H1 (cell line): ENCODE data around the gene SRP9. TPM values are rescaled to one million over a fixed set of nuclear protein-coding genes. Genes with fewer than 3 reads are reported as not detected.

ENCODE experiments used
- CTCF ChIA-PET: fragments of 300-600 bp; sonication (Branson Sonifier 250); formaldehyde crosslinking; loops from one replicate; lab custom pipeline; 2021; ENCODE audit not compliant: partially characterized antibody; lab: Charles Lee
- POLR2A ChIA-PET: fragments of 300-600 bp; sonication (Branson Sonifier 250); formaldehyde crosslinking; loops from one replicate; lab custom pipeline; 2021; ENCODE audit warnings: inconsistent platforms; ENCODE audit not compliant: partially characterized antibody; lab: Charles Lee
- DNase-seq, 2 experiments: peaks; one replicate each; pipeline versions ENCODE4 v3.0.0 to v3.0.0-alpha.2; 2010 to 2022; ENCODE audit warnings: low spot score in 2 of 2, low read depth in 1 of 2, mixed read lengths in 1 of 2
- FAIRE-seq: peaks from 2 replicates; lab custom pipeline; 2011; peaks lifted over from hg19 to GRCh38; lab: Jason Lieb, UNC
- H2AFZ ChIP-seq: 2 replicates; pipeline ENCODE4 v1.8.1; 2012; ENCODE audit warnings: low read length, inconsistent platforms
- H2AK5ac ChIP-seq: 2 replicates; pipeline ENCODE4 v1.6.1; 2013; ENCODE audit warnings: low read depth, low read length
- H2BK120ac ChIP-seq: replicated peaks from 2 replicates; pipeline ENCODE3; 2013; ENCODE audit warnings: low read depth, low read length, inconsistent platforms
- H2BK12ac ChIP-seq: 2 replicates; pipeline ENCODE4 v1.6.1; 2013; ENCODE audit warnings: low read depth, low read length
- H2BK15ac ChIP-seq: 2 replicates; pipeline ENCODE4 v1.6.1; 2013; ENCODE audit warnings: low read length
- H2BK20ac ChIP-seq: 2 replicates; pipeline ENCODE4 v1.6.1; 2013; ENCODE audit warnings: low read length
- H2BK5ac ChIP-seq: 2 replicates; pipeline ENCODE4 v1.6.1; 2013; ENCODE audit warnings: low read depth, low read length
- H3K14ac ChIP-seq: 2 replicates; pipeline ENCODE4 v1.6.1; 2013; ENCODE audit warnings: inconsistent platforms; ENCODE audit not compliant: insufficient read length
- H3K18ac ChIP-seq: 2 replicates; pipeline ENCODE4 v1.6.1; 2013; ENCODE audit warnings: low read length; ENCODE audit errors: extremely low read depth
- H3K23ac ChIP-seq: 2 replicates; pipeline ENCODE4 v1.6.1; 2013; ENCODE audit warnings: inconsistent platforms; ENCODE audit not compliant: insufficient read length
- H3K23me2 ChIP-seq: 2 replicates; pipeline ENCODE4 v1.6.1; 2013; ENCODE audit warnings: low read depth, low read length
- H3K27ac ChIP-seq: 2 replicates; pipeline ENCODE4 v1.6.1; 2011; ENCODE audit warnings: low read depth, low read length, inconsistent platforms
- H3K27me3 ChIP-seq, 4 experiments: replicated peaks in 1 of 4; 1 replicate in 1 of 4; 2 replicates in 3 of 4; pipeline versions ENCODE4 v1.6.1 to v1.8.1; 2011 to 2013; ENCODE audit warnings: low read length in 3 of 4, mild to moderate bottlenecking in 3 of 4, inconsistent platforms in 2 of 4, mixed read lengths in 2 of 4, moderate library complexity in 1 of 4; ENCODE audit not compliant: control insufficient read depth in 3 of 4, insufficient read depth in 3 of 4; ENCODE audit errors: extremely low read depth in 1 of 4
- H3K36me3 ChIP-seq, 4 experiments: 2 replicates each; pipeline versions ENCODE4 v1.6.1 to v1.8.1; 2011 to 2013; ENCODE audit warnings: mild to moderate bottlenecking in 4 of 4, low read length in 3 of 4, moderate library complexity in 2 of 4, control low read depth in 1 of 4, inconsistent platforms in 1 of 4; ENCODE audit not compliant: insufficient read depth in 4 of 4, control insufficient read depth in 2 of 4
- H3K4ac ChIP-seq: replicated peaks from 2 replicates; pipeline ENCODE3; 2013; ENCODE audit warnings: low read length, low read depth, mixed read lengths, inconsistent platforms; ENCODE audit not compliant: insufficient read length
- H3K4me1 ChIP-seq, 4 experiments: replicated peaks in 1 of 4; 1 replicate in 1 of 4; 2 replicates in 3 of 4; pipeline versions ENCODE4 v1.6.1 to v1.8.1; 2011 to 2013; ENCODE audit warnings: low read length in 3 of 4, inconsistent platforms in 2 of 4, mixed read lengths in 1 of 4; ENCODE audit not compliant: insufficient read depth in 4 of 4, control insufficient read depth in 3 of 4
- H3K4me2 ChIP-seq, 2 experiments: 2 replicates each; pipeline versions ENCODE4 v1.6.1 to v1.8.1; 2011 to 2013; ENCODE audit warnings: low read depth in 2 of 2, low read length in 2 of 2, control low read depth in 1 of 2, inconsistent platforms in 1 of 2, mild to moderate bottlenecking in 1 of 2; ENCODE audit not compliant: insufficient read depth in 1 of 2
- H3K4me3 ChIP-seq, 4 experiments: fragments of 200-600, 300-600 bp in 1 of 4; sonication (generic), shearing (Covaris generic), sonication (Bioruptor Twin) in 1 of 4; 2 replicates each; pipeline versions ENCODE4 v1.5.1 to v1.8.1; 2011 to 2016; ENCODE audit warnings: low read length in 4 of 4, low read depth in 3 of 4, control low read depth in 2 of 4, inconsistent platforms in 2 of 4, mild to moderate bottlenecking in 2 of 4, mixed read lengths in 1 of 4, moderate library complexity in 1 of 4; ENCODE audit not compliant: insufficient read depth in 2 of 4; ENCODE audit errors: extremely low read depth in 1 of 4
- H3K56ac ChIP-seq: replicated peaks from 2 replicates; pipeline ENCODE3; 2013; ENCODE audit warnings: low read depth, mild to moderate bottlenecking, mixed read lengths, low read length, inconsistent platforms; ENCODE audit not compliant: insufficient read length
- H3K79me1 ChIP-seq: 2 replicates; pipeline ENCODE4 v1.6.1; 2013; ENCODE audit warnings: low read depth, low read length, control low read depth
- H3K79me2 ChIP-seq, 2 experiments: 2 replicates each; pipeline versions ENCODE4 v1.6.1 to v1.8.1; 2012 to 2013; ENCODE audit warnings: low read length in 2 of 2, mild to moderate bottlenecking in 2 of 2, inconsistent platforms in 1 of 2; ENCODE audit not compliant: insufficient read depth in 2 of 2, control insufficient read depth in 1 of 2
- H3K9ac ChIP-seq, 4 experiments: replicated peaks in 1 of 4; 1 replicate in 1 of 4; 2 replicates in 3 of 4; pipeline versions ENCODE4 v1.6.1 to v1.8.1; 2011 to 2013; ENCODE audit warnings: low read depth in 3 of 4, low read length in 3 of 4, control low read depth in 2 of 4, mild to moderate bottlenecking in 2 of 4, moderate library complexity in 2 of 4, inconsistent platforms in 1 of 4; ENCODE audit errors: extremely low read depth in 1 of 4
- H3K9me3 ChIP-seq, 2 experiments: 2 replicates each; pipeline versions ENCODE4 v1.6.1 to v1.8.1; 2012 to 2013; ENCODE audit warnings: mild to moderate bottlenecking in 2 of 2, moderate library complexity in 2 of 2, control low read depth in 1 of 2, inconsistent platforms in 1 of 2, low read depth in 1 of 2, low read length in 1 of 2, mixed read lengths in 1 of 2; ENCODE audit not compliant: insufficient read depth in 2 of 2
- H4K20me1 ChIP-seq, 2 experiments: replicated peaks in 1 of 2; 2 replicates each; pipeline versions ENCODE3 to v1.8.1; 2011 to 2013; ENCODE audit warnings: inconsistent platforms in 2 of 2, low read length in 2 of 2, mild to moderate bottlenecking in 1 of 2; ENCODE audit not compliant: insufficient read depth in 2 of 2, control insufficient read depth in 1 of 2
- H4K5ac ChIP-seq: 2 replicates; pipeline ENCODE4 v1.6.1; 2013; ENCODE audit warnings: low read length, low read depth, mixed read lengths, inconsistent platforms; ENCODE audit not compliant: insufficient read length
- H4K8ac ChIP-seq: 2 replicates; pipeline ENCODE4 v1.8.0; 2013; ENCODE audit warnings: mild to moderate bottlenecking, moderate library complexity, low read length, inconsistent platforms; ENCODE audit not compliant: insufficient read depth; ENCODE audit errors: extremely low read depth
- H4K91ac ChIP-seq: replicated peaks from 2 replicates; pipeline ENCODE3; 2013; ENCODE audit warnings: low read length, mixed read lengths, inconsistent platforms; ENCODE audit not compliant: insufficient read length
- BACH1 ChIP-seq: IDR thresholded peaks from 2 replicates; pipeline ENCODE4 v1.6.1; 2012; ENCODE audit warnings: low read length, improper control_type of control experiment
- BRCA1 ChIP-seq: IDR thresholded peaks from 2 replicates; pipeline ENCODE4 v1.6.1; 2012; ENCODE audit warnings: low read depth, low read length, improper control_type of control experiment
- CBX5 ChIP-seq: fragments of 300-800, 300-1000 bp; sonication (generic); IDR thresholded peaks from 2 replicates; pipeline ENCODE4 v1.7.1; 2016; ENCODE audit warnings: antibody characterized with exemption, low read length, low read depth
- EP300 ChIP-seq, 2 experiments: IDR thresholded peaks; 1 replicate in 1 of 2; 2 replicates in 1 of 2; pipeline ENCODE4 v1.6.1; 2011 to 2012; ENCODE audit warnings: low read depth in 2 of 2, low read length in 2 of 2, mild to moderate bottlenecking in 2 of 2, borderline replicate concordance in 1 of 2, inconsistent platforms in 1 of 2, moderate library complexity in 1 of 2
- POU5F1 ChIP-seq: IDR thresholded peaks from 2 replicates; pipeline ENCODE4 v1.6.1; 2011; ENCODE audit warnings: low read depth, mild to moderate bottlenecking, low read length, moderate library complexity
- SP1 ChIP-seq: IDR thresholded peaks from 2 replicates; pipeline ENCODE4 v1.6.1; 2011; ENCODE audit warnings: low read depth, low read length
- SRF ChIP-seq: IDR thresholded peaks from 2 replicates; pipeline ENCODE4 v1.6.1; 2011; ENCODE audit warnings: mild to moderate bottlenecking, low read depth, low read length, moderate library complexity
- TEAD4 ChIP-seq: IDR thresholded peaks from 2 replicates; pipeline ENCODE4 v1.6.1; 2012; ENCODE audit warnings: low read depth, low read length, inconsistent platforms, mixed read lengths
- WGBS, 2 experiments: shearing (Covaris generic) in 1 of 2; methylation state at CpG; one replicate each; pipeline versions ENCODE4 v1.1.6 to v1.1.7; 2013 to 2015; ENCODE audit warnings: low lambda C conversion rate in 2 of 2, mixed read lengths in 2 of 2, inconsistent platforms in 1 of 2, low coverage in 1 of 2, missing lambda C conversion rate in 1 of 2; ENCODE audit not compliant: insufficient replicate concordance in 2 of 2, insufficient coverage in 1 of 2, insufficient read length in 1 of 2; ENCODE audit errors: extremely low coverage in 1 of 2, missing lambda C conversion rate in 1 of 2; 5-methylcytosine and 5-hydroxymethylcytosine counted together
- polyA plus RNA-seq, 7 experiments: library from polyadenylated mRNA; depleted of rRNA in 3 of 7; stranded (reverse) in 5 of 7; unstranded in 2 of 7; fragments of >200 nt in 5 of 7; fragments of 200-250 nt in 2 of 7; gene quantifications; 1 replicate in 5 of 7; 2 replicates in 1 of 7; 4 replicates in 1 of 7; pipeline versions ENCODE4 v1.2.1 to v1.2.3, GENCODE V29; 2011 to 2013; ENCODE audit warnings: missing spikeins in 2 of 7, mixed read lengths in 2 of 7
- total RNA-seq: library from RNA; stranded (reverse); fragmentation: NEBNext Ultra II Directional; extraction: Animal tissue kit (Norgen Biotek cat#: 25700); gene quantifications from 2 replicates; pipeline ENCODE4 v1.2.1, GENCODE V29; 2021
- TF ChIP-seq, protein P1 (sequence below): IDR thresholded peaks from 2 replicates; pipeline ENCODE4 v1.6.1; 2011; ENCODE audit warnings: low read depth, mild to moderate bottlenecking, low read length; ENCODE audit not compliant: insufficient read depth

SRP9 gene
- total and polyA plus RNA-seq, 2 of the 8 experiments (the other 6 are each of a cell fraction or from before 2014, with no cell fraction given) = 446 to 572 TPM

GRCh38 chr1:225812488-225813213, 35.0 kb downstream of the SRP9 start:
- no peak overlapping the region for H3K14ac ChIP-seq
- no peaks in the 10 kb centered on the region for H3K36me3 ChIP-seq
- H2BK12ac ChIP-seq = no peak overlapping the region
- no peak overlapping the region for H3K23ac ChIP-seq
- H2BK5ac ChIP-seq = 0 out of 2 replicates have a peak overlapping the region, but pooled peaks have one; percentile 6
- no peak overlapping the region for H3K4me3 ChIP-seq
- no peak overlapping the region for H3K18ac ChIP-seq
- DNase-seq (no peak), FAIRE-seq (no peak)
- H4K8ac ChIP-seq = no peak overlapping the region
- H4K5ac ChIP-seq = no peak overlapping the region
- H2BK120ac ChIP-seq = no peak overlapping the region
- H3K4me1 ChIP-seq = peaks cover 17 to 36% (median 22%) of the 10 kb centered on the region in 4 experiments
- peaks cover 0 to 20% of the 10 kb centered on the region in 2 experiments; a peak in 1 of 4 replicates for H3K79me2 ChIP-seq
- ChIA-PET POLR2A (interaction anchor here (0.9 to 13.3 kb wide), 9 partner anchors 10 to 85 kb away, joined by 3 to 166 read pairs (median 4); partner anchors contain the start of gene SRP9), CTCF (interaction anchor here (0.7 to 8.4 kb wide), 32 partner anchors 10 to 339 kb away, joined by 3 to 50 read pairs (median 6); partner anchors contain the start of gene SRP9)
- no peak overlapping the region for H3K27ac ChIP-seq
- H4K91ac ChIP-seq = no peak overlapping the region
- H3K9ac ChIP-seq = no peak overlapping the region
- H4K20me1 ChIP-seq = peaks cover 0 to 2% of the 10 kb centered on the region in 2 experiments
- 94% methylated on average over 8 of the region's 8 CpGs; no CpG with 5 or more reads in 1 of the 2 experiments for WGBS, 2 experiments
- H3K23me2 ChIP-seq = peaks cover 4% of the 10 kb centered on the region; the same call in 1 of the 2 replicates
- H3K27me3 ChIP-seq = peaks cover 0 to 4% (median 0%) of the 10 kb centered on the region in 4 experiments; a peak in 1 of 7 replicates
- H3K9me3 ChIP-seq = no peaks in the 10 kb centered on the region
- H3K56ac ChIP-seq = no peak overlapping the region
- H3K4me2 ChIP-seq = no peak overlapping the region; a peak in 1 of 4 replicates
- H3K79me1 ChIP-seq = peaks cover 9% of the 10 kb centered on the region
- H2AFZ ChIP-seq = no peak overlapping the region
- H3K4ac ChIP-seq = no peak overlapping the region
- no peak overlapping the region for H2BK20ac ChIP-seq
- H2BK15ac ChIP-seq = peak overlapping the region; percentile 46; the same call in 1 of the 2 replicates
- H2AK5ac ChIP-seq = peak overlapping the region; percentile 43; the same call in 1 of the 2 replicates
- TF ChIP-seq SP1 = no peak
- no peak for TF ChIP-seq BRCA1
- no peak for TF ChIP-seq EP300 (IDR thresholded peaks at IDR 0.05; ENCODE audit: borderline replicate concordance in 1 of 2, low read depth in 2 of 2, low read length in 2 of 2)
- TF ChIP-seq BACH1 = no peak
- TF ChIP-seq POU5F1 = no peak
- TF ChIP-seq TEAD4 = no peak
- TF ChIP-seq CBX5 = no peak
- TF ChIP-seq SRF = no peak
- TF ChIP-seq, protein P1, sequence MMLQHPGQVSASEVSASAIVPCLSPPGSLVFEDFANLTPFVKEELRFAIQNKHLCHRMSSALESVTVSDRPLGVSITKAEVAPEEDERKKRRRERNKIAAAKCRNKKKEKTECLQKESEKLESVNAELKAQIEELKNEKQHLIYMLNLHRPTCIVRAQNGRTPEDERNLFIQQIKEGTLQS = no peak
